GM18502 (cell line): ENCODE results near the gene HDLBP.
"Not testable (repeated sequence)": the region's sequence is repeated elsewhere in the genome, so short reads cannot be mapped to it uniquely, and the experiment has no call there.

ENCODE experiments used
- ATAC-seq: cut with Tn5 transposase; IDR thresholded peaks from one replicate; pipeline ENCODE4 v1.9.1; 2021; ENCODE audit warnings: mild to moderate bottlenecking; ENCODE audit not compliant: unreplicated experiment, poor library complexity

Gene HDLBP

DNA sequence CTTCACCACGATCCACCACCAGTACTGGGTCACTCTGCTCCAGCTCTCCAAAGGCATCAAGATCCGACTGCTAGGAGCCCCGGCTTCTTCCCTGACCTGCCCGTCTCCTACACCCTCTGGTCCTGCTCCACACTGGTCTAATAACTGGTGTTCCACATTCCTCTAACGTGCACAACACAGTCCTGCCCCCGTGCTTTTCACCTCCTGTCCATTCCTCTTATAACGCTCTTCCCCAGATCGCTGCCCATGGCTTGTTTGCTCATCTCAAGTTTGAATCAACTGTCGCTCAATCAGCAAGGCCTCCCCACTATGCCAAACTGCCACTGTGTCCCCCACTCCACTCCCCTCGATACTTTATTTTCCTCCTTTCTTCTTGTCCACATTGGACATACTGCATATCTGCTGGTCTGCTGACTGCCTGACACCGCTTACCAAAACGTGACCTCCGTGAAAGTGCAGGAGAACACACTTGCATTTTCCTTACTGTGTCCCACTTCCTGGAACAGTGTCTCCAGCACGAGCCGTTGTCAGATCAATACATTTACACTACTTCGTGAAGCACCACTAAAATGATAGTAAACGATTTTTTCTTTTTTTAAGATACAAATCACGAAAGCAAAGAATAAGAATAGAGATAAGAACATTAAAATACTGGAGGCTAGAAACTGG, 6.5 kb downstream of the HDLBP start:
- no peak for ATAC-seq

DNA sequence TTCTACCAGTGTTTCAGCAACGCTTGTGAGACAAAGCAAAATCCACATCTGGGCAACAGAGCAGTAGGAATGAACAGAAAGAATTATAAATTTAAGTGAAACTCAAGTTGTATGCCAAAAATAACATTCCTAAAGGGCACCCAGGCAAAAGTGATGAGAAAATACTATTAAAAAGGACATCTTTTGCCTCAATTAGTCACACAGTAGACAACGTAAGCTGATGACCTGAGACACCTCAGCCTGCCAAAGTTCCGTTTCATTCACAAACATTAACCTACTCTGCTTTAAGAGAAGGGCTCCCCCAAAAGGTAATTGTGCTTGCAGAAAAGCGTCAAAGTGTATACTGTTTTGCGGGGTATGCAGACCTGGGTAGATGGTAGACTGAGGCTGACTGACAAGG, 7.2 kb downstream of the HDLBP start:
- ATAC-seq: no peak

DNA sequence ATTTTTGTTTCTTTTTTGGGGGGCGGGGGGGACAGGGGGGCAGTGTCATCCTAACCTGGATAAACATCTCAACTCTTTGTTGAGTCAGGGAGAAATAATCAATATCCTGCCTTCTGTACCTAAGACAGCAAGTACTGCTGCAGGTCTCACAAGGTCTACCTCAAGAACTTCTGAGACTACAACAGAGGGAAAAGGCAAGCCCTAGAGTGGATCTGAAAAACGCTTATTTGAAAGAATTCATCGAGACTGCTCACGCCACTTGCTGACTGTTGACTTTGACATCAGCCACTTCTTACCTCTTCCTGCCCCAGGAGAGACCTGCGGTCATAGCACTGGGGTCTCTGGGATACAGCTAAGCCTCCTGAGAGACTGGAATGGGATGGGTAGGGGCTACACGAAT, 8.4 kb downstream of the HDLBP start:
- ATAC-seq: no peak

DNA sequence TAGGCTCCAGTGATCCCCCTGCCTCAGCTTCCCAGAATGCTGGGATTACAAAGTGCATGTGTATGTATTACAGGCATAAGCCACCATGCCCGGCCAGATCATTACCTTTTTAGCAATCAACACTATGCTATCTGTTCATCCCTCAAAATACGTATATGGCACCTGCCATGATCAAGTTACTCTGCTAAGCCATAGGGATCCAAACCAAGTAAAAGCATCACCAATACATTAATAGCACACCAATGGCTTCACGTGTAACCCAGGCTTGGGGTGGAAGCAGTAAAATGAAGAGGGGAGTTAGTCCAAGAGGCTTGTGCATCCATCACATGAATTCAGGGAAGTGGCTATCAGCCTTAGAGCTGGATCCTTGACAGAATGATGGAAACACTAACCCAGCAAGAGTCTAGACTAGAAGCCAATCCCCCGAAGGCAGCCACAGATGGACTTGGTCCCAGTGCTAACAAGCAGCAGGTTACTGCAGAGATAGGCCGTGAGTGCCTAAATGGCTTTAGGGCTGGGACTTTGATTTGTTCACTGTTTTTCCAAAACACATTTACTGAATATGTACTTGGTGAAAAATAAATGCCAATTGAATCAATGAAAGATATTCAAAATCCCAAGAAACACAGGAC, 11.3 kb downstream of the HDLBP start:
- no peak for ATAC-seq

DNA sequence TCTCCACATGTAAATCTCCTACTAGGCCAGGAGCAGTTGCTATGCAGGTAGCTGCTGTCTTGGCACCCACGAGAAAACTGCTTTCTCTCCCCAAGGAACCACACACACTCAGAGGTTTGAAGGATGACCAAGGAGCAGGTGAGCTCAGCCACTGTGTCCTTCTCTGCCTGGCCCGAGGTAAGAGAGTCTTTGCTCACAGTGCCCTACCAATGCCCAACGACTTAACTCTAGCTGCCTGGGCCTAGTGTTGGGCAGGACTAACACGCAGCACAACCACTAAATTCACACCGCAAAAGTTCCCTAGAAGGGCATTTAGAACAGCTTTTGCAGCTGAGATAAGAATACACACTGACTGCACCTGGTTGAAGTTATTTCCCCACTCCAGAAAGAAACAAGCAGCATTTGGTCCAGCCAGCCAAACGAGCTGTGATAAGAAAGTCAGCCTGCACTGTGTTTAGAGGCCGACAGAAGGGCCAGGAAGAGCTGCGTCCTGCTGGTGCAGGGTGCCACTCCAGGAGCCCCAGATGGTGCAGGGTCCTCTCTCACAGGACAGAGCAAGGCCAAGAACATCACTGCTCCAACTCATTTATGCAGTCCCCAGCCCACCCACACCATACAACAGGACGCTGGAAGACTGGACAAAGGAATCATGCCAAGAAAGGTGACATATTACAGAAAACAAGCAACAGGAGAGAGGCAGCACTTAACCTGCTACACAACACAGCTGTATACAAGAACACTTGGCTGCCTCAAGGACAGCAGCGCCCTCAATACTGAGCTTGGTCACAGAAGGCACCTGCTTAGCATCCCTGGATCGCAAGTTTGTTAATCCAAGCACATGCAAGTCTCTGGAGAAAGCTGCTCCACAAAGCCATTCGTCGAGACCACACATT, 12.5 kb downstream of the HDLBP start:
- no peak for ATAC-seq

DNA sequence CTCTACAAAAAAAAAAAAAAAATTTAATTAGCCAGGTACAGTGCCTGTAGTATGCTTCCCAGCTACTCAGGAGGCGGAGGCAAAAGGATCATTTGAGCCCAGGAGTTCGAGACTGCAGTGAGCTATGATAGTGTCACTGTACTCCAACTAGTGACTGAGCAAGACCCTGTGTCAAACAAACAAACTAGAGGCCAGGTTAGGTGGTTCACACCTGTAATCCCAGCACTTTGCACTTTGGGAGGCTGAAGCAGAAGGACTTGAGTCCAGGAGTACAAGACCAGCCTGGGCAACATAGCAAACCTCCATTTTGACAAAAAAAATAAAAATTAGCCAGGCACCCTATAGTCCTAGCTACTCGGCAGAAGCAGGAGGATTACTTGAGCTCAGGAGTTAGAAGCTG, 13.4 kb downstream of the HDLBP start:
- no peak for ATAC-seq

DNA sequence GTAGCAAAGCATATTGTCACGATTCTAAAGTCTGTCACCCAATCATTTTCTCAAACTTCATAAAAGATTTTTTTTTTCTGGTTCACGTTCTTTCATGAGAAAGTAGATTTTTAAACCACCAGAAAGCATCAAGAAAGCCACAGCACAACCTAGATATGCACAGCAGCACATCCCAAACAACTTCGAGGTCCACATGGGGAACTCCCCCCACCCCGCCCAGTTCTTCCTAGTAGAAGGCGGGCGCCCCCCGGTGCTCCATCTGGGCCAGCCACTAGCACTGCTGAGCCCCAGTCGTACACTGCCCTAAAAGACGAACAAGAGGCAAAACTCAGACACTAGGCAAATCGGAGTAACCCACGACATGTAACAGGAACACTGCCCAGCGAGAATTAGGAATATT, 15.5 kb downstream of the HDLBP start:
- no peak for ATAC-seq

DNA sequence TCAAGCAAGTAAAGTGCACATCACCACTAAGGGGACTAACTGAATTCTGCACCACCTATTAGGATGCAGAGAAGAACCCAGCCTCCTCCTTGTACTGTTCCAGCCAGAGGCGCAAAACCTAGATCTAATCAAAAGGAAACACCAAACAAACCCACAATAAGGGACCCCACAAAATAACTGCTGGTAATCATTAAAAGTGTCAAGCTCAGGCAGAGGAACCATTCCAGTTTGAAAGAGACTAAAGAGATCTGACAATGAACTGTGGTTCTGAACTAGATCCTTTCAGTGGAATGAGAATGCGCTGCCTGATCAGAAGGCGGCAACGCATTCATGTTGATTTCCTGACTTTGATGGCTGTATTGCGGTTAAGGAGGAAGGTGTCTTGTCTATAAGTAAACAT, 16.8 kb downstream of the HDLBP start:
- no peak for ATAC-seq

DNA sequence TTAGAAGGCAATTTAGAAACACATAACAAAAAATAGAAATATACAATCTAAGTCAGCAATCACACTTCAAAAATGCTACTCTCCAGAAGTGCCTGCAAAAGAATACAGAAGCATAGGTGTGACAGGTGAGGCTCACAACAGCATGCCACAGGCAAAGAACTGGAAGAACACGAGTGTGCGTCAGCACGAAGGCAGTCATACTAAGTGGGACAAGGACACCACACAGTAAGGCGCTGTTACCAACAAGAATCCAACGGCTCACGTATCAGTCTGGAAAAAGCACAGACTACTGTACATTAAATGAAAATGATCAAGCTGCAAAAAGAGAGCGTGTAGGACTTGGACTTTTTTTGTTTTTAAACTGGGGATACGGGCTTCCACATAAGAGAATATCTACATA, 18.7 kb downstream of the HDLBP start:
- ATAC-seq: no peak

DNA sequence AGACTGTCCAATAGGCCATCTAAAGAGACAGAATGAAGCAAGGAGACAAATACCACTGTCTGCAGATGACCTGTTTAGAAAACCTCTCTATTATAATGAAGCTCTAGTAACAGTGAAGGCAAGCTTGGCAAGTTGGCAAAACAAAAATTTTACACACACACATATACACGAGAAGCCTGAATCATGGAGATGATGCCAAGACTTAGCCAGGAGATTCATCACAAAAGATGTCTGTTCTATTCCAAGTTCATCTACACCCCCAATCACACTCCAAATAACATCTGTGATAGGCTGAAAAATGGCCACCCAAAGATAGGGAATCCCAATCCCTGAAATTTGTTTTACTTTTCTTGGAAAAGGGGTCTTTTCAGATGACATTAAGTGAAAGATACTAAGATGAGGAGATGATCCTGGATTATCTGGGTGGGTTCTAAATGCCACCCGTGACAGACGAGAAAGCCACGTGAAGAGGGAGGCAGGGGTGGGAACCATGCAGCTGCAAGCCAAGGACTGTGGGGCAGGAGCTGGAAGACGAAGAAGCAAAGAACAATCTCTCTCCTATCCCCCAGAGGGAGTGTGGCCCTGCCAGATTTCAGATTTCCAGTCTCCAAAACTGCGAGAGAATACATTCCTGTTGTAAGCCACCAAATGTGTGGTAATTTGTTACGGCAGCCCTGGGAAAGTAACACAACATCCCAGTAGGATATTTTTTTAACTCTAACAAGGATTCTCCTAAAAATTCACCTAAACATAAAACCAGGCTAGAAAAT, 20.0 kb downstream of the HDLBP start:
- no peak for ATAC-seq

DNA sequence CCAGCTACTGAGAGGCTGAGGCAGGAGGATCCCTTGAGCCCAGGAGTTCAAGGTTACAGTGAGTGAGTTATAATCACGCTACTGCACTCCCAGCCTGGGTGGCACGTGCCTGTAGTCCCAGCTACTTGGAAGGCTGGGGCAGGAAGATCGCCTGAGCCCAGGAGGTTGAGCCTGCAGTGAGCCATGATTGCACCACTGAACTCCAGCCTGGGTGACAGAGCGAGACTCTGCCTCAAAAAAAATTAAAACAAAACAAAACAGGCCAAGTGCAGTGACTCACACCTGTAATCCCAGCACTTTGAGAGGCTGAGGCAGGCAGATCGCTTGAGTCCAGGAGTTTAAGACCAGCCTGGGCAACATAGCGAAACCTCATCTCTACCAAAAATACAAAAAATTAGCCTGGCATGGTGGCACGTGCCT, 22.1 kb downstream of the HDLBP start:
- not testable (repeated sequence) for ATAC-seq

DNA sequence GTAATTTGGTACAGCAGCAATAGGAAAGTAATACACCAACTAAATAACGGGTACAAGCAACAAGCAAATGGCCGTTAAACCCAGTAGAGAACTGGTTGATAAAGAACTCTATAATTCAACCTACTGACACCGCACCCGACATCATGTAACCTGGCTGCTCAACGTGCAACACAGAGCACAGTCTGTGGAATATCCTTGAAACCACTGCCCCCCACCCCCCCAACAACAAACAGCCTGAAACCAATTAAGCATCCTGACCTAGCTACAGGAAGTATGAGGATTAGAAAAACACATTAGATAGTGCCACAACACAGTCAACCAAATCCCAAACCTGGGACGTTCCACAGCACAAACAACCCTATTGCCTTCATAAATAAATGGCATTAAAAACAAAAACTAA, 23.5 kb downstream of the HDLBP start:
- no peak for ATAC-seq

DNA sequence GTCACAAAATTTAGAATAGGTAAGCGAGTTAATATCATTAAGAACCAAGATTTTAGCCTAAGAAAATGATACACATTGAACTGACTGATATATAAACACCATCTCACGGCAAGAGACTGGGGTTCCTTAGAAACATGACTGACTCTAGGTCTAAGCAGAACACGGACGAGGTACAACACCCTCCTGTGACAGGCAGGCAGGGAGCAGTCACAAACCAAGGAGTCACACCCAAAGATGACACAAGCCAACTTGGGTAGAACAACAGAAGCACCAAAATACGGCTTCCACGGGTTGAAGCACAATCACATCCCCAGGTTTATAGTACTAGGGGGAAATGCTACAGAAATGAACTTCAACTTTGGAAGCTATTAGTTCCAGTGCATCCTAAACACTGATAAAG, 24.3 kb downstream of the HDLBP start:
- no peak for ATAC-seq

DNA sequence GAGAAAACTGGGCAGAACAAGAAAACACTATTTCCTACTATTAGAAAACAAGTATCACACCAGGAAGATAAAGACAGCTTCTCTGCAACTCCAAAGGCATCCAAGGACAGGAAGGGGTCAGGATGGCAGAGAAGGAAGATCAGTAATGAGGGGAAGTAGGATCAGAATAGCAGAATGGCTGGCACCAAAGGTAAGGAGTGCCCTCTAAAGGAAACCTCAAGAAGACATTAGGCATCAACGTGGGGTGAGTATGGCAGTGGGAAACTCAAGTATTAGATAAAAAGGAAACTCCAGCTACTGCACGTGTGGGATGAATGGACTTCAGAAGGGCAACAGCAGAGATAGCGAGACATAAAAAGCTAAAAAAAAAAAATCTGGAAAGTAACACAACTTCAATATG, 25.9 kb downstream of the HDLBP start:
- no peak for ATAC-seq

DNA sequence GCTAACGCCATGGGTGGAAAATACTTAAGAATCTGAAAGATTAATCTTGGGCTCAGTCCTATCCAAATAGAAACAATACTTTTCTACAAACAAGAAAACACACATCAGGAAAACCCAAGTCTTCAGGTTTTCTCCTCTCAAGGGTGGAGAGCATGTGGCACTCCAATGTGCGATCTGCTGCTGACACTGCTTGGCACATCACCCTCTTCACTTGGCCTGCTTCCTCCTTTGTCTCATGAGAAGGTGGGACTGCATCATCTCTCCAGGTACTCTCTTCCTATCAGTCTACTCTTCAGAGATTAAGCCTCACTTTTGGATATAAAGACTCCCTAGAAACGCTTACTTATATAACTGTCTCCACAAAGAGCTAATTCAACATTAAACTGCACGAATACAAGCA, 26.4 kb downstream of the HDLBP start:
- no peak for ATAC-seq

DNA sequence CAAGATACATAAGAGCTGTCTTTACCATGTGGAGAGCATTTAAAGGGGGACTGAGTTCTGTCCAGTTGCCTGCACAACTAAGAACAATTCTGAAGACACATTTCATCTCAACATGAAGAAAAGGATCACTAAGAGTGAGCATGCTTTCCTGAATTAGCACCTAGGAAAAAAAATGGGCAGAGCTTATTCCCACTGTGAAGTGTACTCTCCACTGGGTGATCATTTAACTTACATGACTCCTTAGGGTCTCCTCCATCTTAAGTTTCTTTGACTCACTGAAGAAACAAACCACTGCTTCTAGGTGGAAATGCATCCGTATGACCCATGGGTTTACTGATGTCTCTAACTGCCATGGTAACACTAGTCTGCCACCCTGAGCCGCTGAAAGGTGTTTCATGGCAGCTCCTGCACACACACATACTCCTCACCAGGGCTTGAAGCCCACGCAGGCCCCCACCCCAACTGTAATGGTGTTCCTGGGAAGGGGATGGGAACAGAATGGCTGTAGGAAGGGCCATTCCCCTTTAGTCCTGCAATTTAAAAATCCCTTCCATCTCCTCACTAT, 27.1 kb downstream of the HDLBP start:
- ATAC-seq: no peak

DNA sequence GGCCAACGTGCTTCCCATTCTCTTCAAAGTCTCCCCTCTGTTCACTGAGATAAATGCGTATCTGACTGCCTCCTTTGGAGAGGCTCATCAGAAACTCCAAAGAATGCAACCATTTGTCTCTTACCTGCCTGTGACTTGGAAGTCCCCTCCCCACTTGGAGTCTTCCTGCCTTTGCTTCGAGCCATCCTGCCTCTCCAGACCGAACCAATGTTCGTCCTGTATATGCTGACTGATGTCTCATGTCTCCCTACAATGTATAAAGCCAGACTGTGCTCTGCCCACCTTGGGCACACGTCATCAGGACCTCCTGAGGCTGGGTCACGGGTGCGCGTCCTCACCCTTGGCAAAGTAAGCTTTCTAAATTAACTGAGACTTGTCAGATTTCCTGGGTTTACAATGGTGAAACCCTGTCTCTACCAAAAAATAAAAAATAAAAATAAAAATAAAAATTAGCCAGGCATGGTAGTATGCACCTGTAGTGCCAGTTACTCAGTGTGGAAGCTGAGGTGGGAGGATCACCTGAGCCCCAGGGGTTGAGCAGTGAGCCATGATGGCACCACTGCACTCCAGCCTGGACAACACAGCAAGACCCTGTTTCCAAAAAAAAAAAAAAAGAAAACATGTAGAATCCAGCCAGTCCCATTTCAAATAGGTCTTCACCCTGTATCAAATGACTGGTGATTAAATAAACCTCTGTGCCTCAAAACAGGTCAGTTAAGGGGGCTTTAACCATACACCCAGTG, 29.0 kb downstream of the HDLBP start:
- ATAC-seq: no peak

DNA sequence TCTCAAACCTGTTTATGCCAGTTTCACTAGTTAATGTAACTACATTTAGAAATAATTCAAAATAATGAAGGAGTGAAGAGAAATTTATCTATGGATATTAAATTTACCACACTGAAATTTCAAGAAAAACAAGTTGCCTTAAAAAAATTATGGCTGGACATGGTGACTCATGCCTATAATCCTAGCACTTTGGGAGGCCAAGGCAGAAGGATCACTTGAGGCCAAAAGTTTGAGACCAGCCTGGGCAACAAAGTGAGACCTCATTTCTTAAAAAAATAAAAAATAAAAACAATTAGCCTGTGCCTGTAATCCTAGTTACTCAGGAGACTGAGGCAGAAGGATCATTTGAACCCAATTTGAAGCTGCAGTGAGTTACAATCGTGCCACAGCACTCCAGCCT, 29.9 kb downstream of the HDLBP start:
- ATAC-seq: no peak

DNA sequence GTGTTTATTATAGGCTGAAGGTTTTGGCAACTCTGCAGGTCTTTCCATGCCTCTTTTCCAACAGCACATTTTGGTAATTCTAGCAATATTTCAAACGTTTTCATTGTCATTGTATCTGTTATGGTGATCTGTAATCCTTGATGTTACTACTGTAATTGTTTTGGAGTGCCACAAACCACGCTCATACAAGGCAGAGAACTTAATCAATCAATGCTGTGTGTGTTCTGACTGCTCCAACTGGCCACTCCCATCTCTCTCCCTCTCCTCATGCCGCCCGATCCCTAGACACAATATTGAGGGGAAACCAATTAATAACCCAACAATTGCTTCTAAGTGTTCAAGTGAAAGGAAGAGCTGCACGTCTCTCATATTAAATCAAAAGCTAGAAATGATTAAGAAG, 32.9 kb downstream of the HDLBP start:
- no peak for ATAC-seq

DNA sequence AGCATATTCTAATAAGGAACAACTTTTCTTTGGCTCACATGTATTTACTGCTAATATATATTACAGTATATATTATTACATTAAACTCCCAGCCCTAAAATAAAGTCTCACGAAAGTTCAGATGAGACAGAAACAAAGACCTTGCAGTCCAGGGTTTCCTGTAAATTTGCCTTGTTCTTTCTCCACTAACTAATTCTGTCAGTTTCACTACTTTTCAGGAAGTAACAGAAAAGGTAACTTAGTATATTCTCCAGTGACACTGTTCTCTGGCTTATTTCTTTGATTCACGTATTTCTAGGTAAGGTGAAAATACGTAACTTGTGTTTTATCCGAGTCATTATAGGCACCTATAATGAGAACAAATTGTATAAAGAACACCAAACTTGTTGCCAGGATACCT, 35.2 kb downstream of the HDLBP start:
- no peak for ATAC-seq
